Ovary (tissue), 3 donors: ENCODE results near the gene NXF2.
"Not testable (repeated sequence)": the region's sequence is repeated elsewhere in the genome, so short reads cannot be mapped to it uniquely, and the experiment has no call there.

Source experiments
- POLR2A ChIP-seq: fragments of 450-650 bp; IDR thresholded peaks from one replicate; pipeline ENCODE4 v1.6.1; 2017; ENCODE audit warnings: antibody characterized with exemption, mild to moderate bottlenecking, moderate library complexity
- TF ChIP-seq, protein P1 (sequence below), 3 donors: fragments of 450-650 bp in 2 of 3; fragments of 200-600 bp in 1 of 3; IDR thresholded peaks; one replicate each; pipeline versions ENCODE4 v1.5.1 to v1.8.0; 2016 to 2022; ENCODE audit warnings: antibody characterized with exemption in 3 of 3, mild to moderate bottlenecking in 1 of 3
- donor health status: DM: no; HTN: no; CAD: no.

DNA sequence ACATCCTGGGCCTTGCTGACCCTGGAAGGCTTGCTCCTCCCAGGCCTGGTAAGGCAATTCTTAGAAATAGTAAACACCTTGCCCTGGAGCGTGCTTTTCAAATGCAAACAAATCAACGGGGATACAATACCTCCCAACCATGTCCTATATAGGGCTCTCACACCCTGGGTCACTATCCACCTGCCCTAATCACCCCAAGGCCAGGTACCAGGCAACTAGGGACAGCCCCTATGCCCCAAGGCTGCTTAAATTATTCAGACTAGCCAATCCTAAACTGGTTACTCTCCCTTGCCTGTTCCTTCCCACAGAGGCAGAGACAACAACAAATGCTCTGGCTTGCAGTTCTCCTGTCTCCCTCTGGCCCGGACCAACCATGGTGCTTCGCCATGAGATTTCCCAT lies 25.3 kb downstream of the NXF2 start:
- TF ChIP-seq, protein P1, sequence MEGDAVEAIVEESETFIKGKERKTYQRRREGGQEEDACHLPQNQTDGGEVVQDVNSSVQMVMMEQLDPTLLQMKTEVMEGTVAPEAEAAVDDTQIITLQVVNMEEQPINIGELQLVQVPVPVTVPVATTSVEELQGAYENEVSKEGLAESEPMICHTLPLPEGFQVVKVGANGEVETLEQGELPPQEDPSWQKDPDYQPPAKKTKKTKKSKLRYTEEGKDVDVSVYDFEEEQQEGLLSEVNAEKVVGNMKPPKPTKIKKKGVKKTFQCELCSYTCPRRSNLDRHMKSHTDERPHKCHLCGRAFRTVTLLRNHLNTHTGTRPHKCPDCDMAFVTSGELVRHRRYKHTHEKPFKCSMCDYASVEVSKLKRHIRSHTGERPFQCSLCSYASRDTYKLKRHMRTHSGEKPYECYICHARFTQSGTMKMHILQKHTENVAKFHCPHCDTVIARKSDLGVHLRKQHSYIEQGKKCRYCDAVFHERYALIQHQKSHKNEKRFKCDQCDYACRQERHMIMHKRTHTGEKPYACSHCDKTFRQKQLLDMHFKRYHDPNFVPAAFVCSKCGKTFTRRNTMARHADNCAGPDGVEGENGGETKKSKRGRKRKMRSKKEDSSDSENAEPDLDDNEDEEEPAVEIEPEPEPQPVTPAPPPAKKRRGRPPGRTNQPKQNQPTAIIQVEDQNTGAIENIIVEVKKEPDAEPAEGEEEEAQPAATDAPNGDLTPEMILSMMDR (IDR thresholded peaks at IDR 0.05), result not testable (repeated sequence)
- TF ChIP-seq POLR2A, result not testable (repeated sequence)
